ENCODE data around the gene MYZAP. TPM values are rescaled to one million over a fixed set of nuclear protein-coding genes. Genes with fewer than 3 reads are reported as not detected.

MYZAP gene
- total RNA-seq, 1 experiment from 2014 or later = 5.1 TPM

- Mint-ChIP-seq H3K27me3 (ENCODE audit: unreplicated experiment) (no peaks in the 10 kb centered on the region), H3K36me3 (ENCODE audit: insufficient read depth, unreplicated experiment) (no peaks in the 10 kb centered on the region), H3K4me3 (ENCODE audit: low read depth, unreplicated experiment) (no peak overlapping the region), H3K4me1 (ENCODE audit: low read depth, unreplicated experiment) (peaks cover 46% of the 10 kb centered on the region), H3K27ac (ENCODE audit: unreplicated experiment) (no peak overlapping the region), H3K9me3 (ENCODE audit: low read depth, unreplicated experiment) (no peaks in the 10 kb centered on the region)
- DNase-seq = no peak
- no peak for TF ChIP-seq CTCF (IDR thresholded peaks at IDR 0.05; ENCODE audit: unreplicated experiment)
- BruUV-seq (replicated peaks) = no TSS peak
- intact Hi-C loops (cut with micrococcal nuclease; ENCODE audit: unreplicated experiment) = no loop called here
- CTCF ChIA-PET = no interaction called here
Measured at GRCh38 chr15:57556040-57556439, 35.7 kb upstream of the MYZAP start.

GRCh38 chr15:57557267-57557666, 34.4 kb upstream of the MYZAP start:
- intact Hi-C loops (cut with micrococcal nuclease; ENCODE audit: unreplicated experiment) = no loop called here
- CTCF ChIA-PET = no interaction called here
- DNase-seq = no peak
- Mint-ChIP-seq H3K4me3 (ENCODE audit: low read depth, unreplicated experiment) (no peak overlapping the region), H3K36me3 (ENCODE audit: insufficient read depth, unreplicated experiment) (peaks cover 6% of the 10 kb centered on the region), H3K9me3 (ENCODE audit: low read depth, unreplicated experiment) (no peaks in the 10 kb centered on the region), H3K4me1 (ENCODE audit: low read depth, unreplicated experiment) (peaks cover 43% of the 10 kb centered on the region), H3K27me3 (ENCODE audit: unreplicated experiment) (no peaks in the 10 kb centered on the region), H3K27ac (ENCODE audit: unreplicated experiment) (no peak overlapping the region)
- TF ChIP-seq CTCF (IDR thresholded peaks at IDR 0.05; ENCODE audit: unreplicated experiment) = no peak
- BruUV-seq (replicated peaks) = no TSS peak

GRCh38 chr15:57557810-57558209, 33.9 kb upstream of the MYZAP start:
- Mint-ChIP-seq H3K4me1 (ENCODE audit: low read depth, unreplicated experiment) (peaks cover 37% of the 10 kb centered on the region), H3K9me3 (ENCODE audit: low read depth, unreplicated experiment) (no peaks in the 10 kb centered on the region), H3K27me3 (ENCODE audit: unreplicated experiment) (no peaks in the 10 kb centered on the region), H3K36me3 (ENCODE audit: insufficient read depth, unreplicated experiment) (peaks cover 6% of the 10 kb centered on the region), H3K4me3 (ENCODE audit: low read depth, unreplicated experiment) (no peak overlapping the region), H3K27ac (ENCODE audit: unreplicated experiment) (no peak overlapping the region)
- no peak for DNase-seq
- intact Hi-C loops (cut with micrococcal nuclease; ENCODE audit: unreplicated experiment) = loop anchor here (2.0 kb wide), 1 partner anchor 513 kb away; no protein-coding TSS in a partner anchor
- no TSS peak for BruUV-seq (replicated peaks)
- CTCF ChIA-PET = no interaction called here
- no peak for TF ChIP-seq CTCF (IDR thresholded peaks at IDR 0.05; ENCODE audit: unreplicated experiment)

GRCh38 chr15:57559875-57560274, 31.8 kb upstream of the MYZAP start:
- Mint-ChIP-seq H3K4me1 (ENCODE audit: low read depth, unreplicated experiment) (peaks cover 26% of the 10 kb centered on the region), H3K4me3 (ENCODE audit: low read depth, unreplicated experiment) (no peak overlapping the region), H3K27ac (ENCODE audit: unreplicated experiment) (no peak overlapping the region), H3K27me3 (ENCODE audit: unreplicated experiment) (no peaks in the 10 kb centered on the region), H3K9me3 (ENCODE audit: low read depth, unreplicated experiment) (no peaks in the 10 kb centered on the region), H3K36me3 (ENCODE audit: insufficient read depth, unreplicated experiment) (peaks cover 6% of the 10 kb centered on the region)
- CTCF ChIA-PET = interaction anchor here (0.6 to 2.6 kb wide), 12 partner anchors 8 to 511 kb away, joined by 3 to 43 read pairs (median 4); partner anchors contain the start of genes MYZAP and POLR2M
- peak; percentile 96 for TF ChIP-seq CTCF (IDR thresholded peaks at IDR 0.05; ENCODE audit: unreplicated experiment)
- peak; percentile 92 for DNase-seq
- intact Hi-C loops (cut with micrococcal nuclease; ENCODE audit: unreplicated experiment) = loop anchor here (1.0 to 10.0 kb wide), 5 partner anchors 33 to 625 kb away; partner anchors contain the start of gene POLR2M
- BruUV-seq (replicated peaks) = no TSS peak
